Measurements from ENCODE around the gene TAS1R3. TPM values are rescaled to one million over a fixed set of nuclear protein-coding genes. Genes with fewer than 3 reads are reported as not detected.

Gene TAS1R3
- total RNA-seq (2022; extraction: Qiagen RNA extraction), result 0.07 to 0.24 TPM (median 0.20 TPM) in 5 replicates

GRCh38 chr1:1331068-1331965, at the start of gene TAS1R3:
TAS1R3 (plus strand) TSS chr1:1331280; CDS start chr1:1331346, 66 bp downstream.

DNA sequence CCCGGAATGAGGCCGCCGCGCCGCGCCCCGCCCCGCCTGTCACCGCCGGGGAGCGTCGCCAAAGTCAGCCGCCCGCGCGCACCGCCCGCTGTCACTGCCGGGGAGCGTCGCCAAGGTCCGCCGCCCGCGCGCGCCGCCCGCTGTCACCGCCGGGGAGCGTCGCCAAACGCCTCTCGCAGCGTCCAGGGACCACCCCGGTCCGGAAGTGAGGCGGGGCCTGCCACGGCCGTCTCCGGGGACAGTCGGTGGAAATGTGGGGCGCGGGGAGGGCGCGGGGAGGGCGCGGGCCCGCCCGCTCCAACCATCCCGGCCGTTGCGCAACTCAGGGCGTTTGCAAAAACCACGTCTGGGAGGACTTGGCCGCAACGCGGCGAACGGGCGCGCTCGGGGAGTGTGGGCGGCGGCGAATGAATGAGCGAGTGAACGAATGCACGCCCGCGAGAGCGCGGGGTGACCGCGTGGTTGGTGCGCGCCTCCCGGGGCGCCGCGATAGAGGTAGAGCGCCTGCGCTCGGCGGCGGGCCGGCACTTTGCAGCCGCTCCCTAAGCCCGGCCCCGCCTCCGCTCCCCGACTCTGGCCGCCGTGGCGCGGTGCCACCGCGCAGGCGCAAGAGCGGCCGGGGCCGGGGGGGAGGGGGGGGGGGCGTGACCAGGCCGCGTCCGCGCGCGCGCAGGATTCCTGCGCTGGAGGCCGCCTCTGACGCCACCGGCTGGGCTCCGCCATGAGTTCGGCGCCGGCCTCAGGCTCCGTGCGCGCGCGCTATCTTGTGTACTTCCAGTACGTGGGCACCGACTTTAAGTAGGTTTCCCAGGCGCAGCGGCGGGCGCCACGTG, 22.9 kb upstream of the TAS1R3 start, which contains the start of the genes ACAP3 and PUSL1:
Gene ACAP3 (minus strand): TSS at position 8 of the 833 bp plus-strand sequence. CDS start 115 bp downstream, outside the sequence.
Gene PUSL1 (plus strand): TSS at position 675 of the 833 bp plus-strand sequence. CDS start 47 bp downstream, at position 722.

DNA sequence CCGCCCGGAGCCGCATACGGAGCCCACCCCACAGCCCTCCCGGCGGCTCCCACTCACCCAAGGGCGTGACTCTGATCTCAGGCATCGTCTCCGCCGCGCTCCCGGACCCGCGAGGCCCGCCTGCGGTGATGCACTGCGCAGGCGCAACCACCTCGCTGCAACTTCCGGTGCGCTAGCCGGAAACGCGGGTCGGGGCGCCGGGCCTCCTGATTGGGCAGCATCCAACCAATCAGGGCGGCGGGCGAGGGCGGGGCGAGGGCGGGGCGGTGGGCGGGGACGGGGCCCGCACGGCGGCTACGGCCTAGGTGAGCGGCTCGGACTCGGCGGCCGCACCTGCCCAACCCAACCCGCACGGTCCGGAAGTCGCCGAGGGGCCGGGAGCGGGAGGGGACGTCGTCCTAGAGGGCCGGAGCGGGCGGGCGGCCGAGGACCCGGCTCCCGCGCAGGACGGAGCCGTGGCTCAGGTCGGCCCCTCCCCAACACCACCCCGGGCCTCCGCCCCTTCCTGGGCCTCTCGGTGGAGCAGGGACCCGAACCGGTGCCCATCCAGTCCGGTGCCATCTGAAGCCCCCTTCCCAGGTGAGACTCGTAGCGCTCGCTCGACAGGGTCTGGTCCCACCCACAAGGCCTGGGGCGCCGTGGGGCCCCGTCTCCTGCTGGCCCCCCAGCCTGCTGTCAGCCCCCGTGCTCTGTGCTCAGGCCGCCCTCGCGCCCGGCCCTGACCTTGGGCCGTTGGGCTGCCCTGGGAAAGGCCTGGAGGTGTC, 6.4 kb upstream of the TAS1R3 start, which contains the start of the genes CPTP and INTS11:
Gene CPTP (plus strand): TSS at position 279 of the 764 bp plus-strand sequence. CDS start 2,109 bp downstream, outside the sequence.
Gene INTS11 (minus strand): TSS at position 137 of the 764 bp plus-strand sequence. CDS start 52 bp downstream, at position 85.

GRCh38 chr1:1349256-1350012, 18.4 kb downstream of the TAS1R3 start, which contains the start of gene DVL1:
DVL1 (minus strand) TSS chr1:1349418; CDS start chr1:1349065, 353 bp downstream.

GRCh38 chr1:1358433-1359271, 27.6 kb downstream of the TAS1R3 start, which contains the start of gene MXRA8:
MXRA8 (minus strand) TSS chr1:1358555; CDS start chr1:1358504, 51 bp downstream.

GRCh38 chr1:1374929-1375662, 44.0 kb downstream of the TAS1R3 start, which contains the start of gene AURKAIP1:
AURKAIP1 (minus strand) TSS chr1:1375207; CDS start chr1:1374756, 451 bp downstream.

Other genes starting within 250 kb of the TAS1R3 start
- 9.2 to 14.7 TPM (median 13.6 TPM) in 5 replicates for gene C1orf159, start 215.2 kb upstream of the TAS1R3 start, total RNA-seq (2022; extraction: Qiagen RNA extraction)
- not detected in 5 replicates for gene TTLL10, start 157.4 kb upstream of the TAS1R3 start, total RNA-seq (2022; extraction: Qiagen RNA extraction)
- 0.17 to 0.42 TPM in 2 of 5 replicates, not detected in the others for gene TNFRSF18, start 124.7 kb upstream of the TAS1R3 start, total RNA-seq (2022; extraction: Qiagen RNA extraction)
- gene TNFRSF4, start 117.1 kb upstream of the TAS1R3 start, total RNA-seq (2022; extraction: Qiagen RNA extraction), result 0.09 to 0.34 TPM (median 0.25 TPM) in 3 of 5 replicates, not detected in the others
- gene SDF4, start 99.3 kb upstream of the TAS1R3 start, total RNA-seq (2022; extraction: Qiagen RNA extraction), result 113 to 131 TPM (median 122 TPM) in 5 replicates
- 11.3 to 19.2 TPM (median 17.6 TPM) in 5 replicates for gene B3GALT6, start 99.0 kb upstream of the TAS1R3 start, total RNA-seq (2022; extraction: Qiagen RNA extraction)
- gene C1QTNF12, start 84.6 kb upstream of the TAS1R3 start, total RNA-seq (2022; extraction: Qiagen RNA extraction), result 0.97 to 2.3 TPM (median 1.3 TPM) in 5 replicates
- 36.7 to 49.8 TPM (median 47.1 TPM) in 5 replicates for gene UBE2J2, start 57.4 kb upstream of the TAS1R3 start, total RNA-seq (2022; extraction: Qiagen RNA extraction)
- 0.76 to 1.3 TPM (median 0.84 TPM) in 5 replicates for gene SCNN1D, start 50.8 kb upstream of the TAS1R3 start, total RNA-seq (2022; extraction: Qiagen RNA extraction)
- gene ACAP3, start 23.4 kb upstream of the TAS1R3 start, total RNA-seq (2022; extraction: Qiagen RNA extraction), result 12.0 to 17.3 TPM (median 13.6 TPM) in 5 replicates
- 14.3 to 24.7 TPM (median 22.7 TPM) in 5 replicates for gene PUSL1, start 22.7 kb upstream of the TAS1R3 start, total RNA-seq (2022; extraction: Qiagen RNA extraction)
- 53.7 to 59.5 TPM (median 54.7 TPM) in 5 replicates for gene INTS11, start 6.6 kb upstream of the TAS1R3 start, total RNA-seq (2022; extraction: Qiagen RNA extraction)
- gene CPTP, start 6.5 kb upstream of the TAS1R3 start, total RNA-seq (2022; extraction: Qiagen RNA extraction), result 17.2 to 23.3 TPM (median 21.9 TPM) in 5 replicates
- 50.0 to 68.0 TPM (median 63.0 TPM) in 5 replicates for gene DVL1, start 18.1 kb downstream of the TAS1R3 start, total RNA-seq (2022; extraction: Qiagen RNA extraction)
- gene MXRA8, start 27.3 kb downstream of the TAS1R3 start, total RNA-seq (2022; extraction: Qiagen RNA extraction), result 0.12 to 0.25 TPM (median 0.16 TPM) in 5 replicates
- 95.4 to 183 TPM (median 168 TPM) in 5 replicates for gene AURKAIP1, start 43.9 kb downstream of the TAS1R3 start, total RNA-seq (2022; extraction: Qiagen RNA extraction)
- 42.3 to 54.3 TPM (median 50.5 TPM) in 5 replicates for gene CCNL2, start 68.1 kb downstream of the TAS1R3 start, total RNA-seq (2022; extraction: Qiagen RNA extraction)
- gene MRPL20, start 76.0 kb downstream of the TAS1R3 start, total RNA-seq (2022; extraction: Qiagen RNA extraction), result 128 to 154 TPM (median 130 TPM) in 5 replicates
- gene ANKRD65, start 90.0 kb downstream of the TAS1R3 start, total RNA-seq (2022; extraction: Qiagen RNA extraction), result 0.06 to 0.14 TPM (median 0.14 TPM) in 3 of 5 replicates, not detected in the others
- 4.1 to 15.8 TPM (median 12.9 TPM) in 5 replicates for gene VWA1, start 104.4 kb downstream of the TAS1R3 start, total RNA-seq (2022; extraction: Qiagen RNA extraction)
- not detected in 5 replicates for gene ATAD3C, start 118.4 kb downstream of the TAS1R3 start, total RNA-seq (2022; extraction: Qiagen RNA extraction)
- 1.3 to 3.2 TPM (median 2.9 TPM) in 5 replicates for gene ATAD3B, start 140.5 kb downstream of the TAS1R3 start, total RNA-seq (2022; extraction: Qiagen RNA extraction)
- gene ATAD3A, start 180.9 kb downstream of the TAS1R3 start, total RNA-seq (2022; extraction: Qiagen RNA extraction), result 31.1 to 37.8 TPM (median 35.1 TPM) in 5 replicates
- 0.24 to 0.70 TPM (median 0.38 TPM) in 4 of 5 replicates, not detected in the other for gene TMEM240, start 209.3 kb downstream of the TAS1R3 start, total RNA-seq (2022; extraction: Qiagen RNA extraction)
- 83.9 to 108 TPM (median 103 TPM) in 5 replicates for gene SSU72, start 243.6 kb downstream of the TAS1R3 start, total RNA-seq (2022; extraction: Qiagen RNA extraction)